Effector CD4-positive, alpha-beta T cell (primary cell): Measurements from ENCODE around the gene SNTG2.

Experiments
- DNase-seq: peaks from one replicate; pipeline ENCODE4 v3.0.0-alpha.2; 2020

Gene SNTG2

DNA sequence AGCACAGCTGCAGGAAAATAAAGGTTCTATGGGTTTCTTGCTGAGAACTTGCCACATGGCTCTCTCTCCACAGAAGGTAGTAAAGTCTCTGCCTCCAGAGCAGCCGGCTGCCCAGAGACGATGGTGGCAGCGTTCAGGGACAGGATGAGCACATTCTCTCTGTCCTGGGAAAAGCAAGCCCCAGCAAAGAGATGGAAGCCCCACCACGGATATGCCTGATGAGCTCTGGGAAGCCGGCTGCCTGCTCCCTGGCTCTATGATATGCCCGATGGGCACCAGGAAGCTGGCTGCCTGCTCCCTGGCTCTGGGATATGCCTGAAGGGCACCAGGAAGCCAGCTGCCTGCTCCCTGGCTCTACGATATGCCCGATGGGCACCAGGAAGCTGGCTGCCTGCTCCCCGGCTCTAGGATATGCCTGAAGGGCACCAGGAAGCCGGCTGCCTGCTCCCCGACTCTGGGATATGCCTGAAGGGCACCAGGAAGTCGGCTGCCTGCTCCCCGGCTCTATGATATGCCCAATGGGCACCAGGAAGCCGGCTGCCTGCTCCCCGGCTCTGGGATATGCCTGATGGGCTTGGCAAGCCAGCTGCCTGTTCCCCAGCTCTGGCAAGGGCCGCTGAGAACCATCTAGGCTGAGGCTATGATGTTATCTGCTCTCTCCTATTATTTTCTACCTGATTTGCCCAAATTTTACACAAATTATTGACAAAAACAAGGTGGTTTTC, 21.5 kb upstream of the SNTG2 start:
- no peak for DNase-seq

DNA sequence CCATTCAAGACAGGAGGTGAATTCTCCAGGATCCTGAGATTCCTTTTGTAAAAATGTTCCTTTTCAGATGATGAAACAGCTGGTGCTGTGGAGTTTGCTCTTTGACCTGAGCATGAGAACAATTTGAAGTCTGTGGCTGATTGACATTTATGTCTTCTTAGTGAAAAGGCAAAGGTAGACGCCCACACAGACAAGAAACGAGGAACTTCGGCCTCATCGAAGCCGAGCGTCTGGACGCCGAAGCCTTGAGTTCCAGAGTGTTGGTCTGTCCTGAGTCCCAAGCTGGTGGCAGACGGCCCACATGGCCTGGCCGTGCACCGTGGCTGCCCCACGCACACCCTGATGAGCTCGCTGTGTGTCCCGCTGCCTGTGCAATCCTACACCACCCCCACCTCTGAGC, 20.7 kb upstream of the SNTG2 start:
- no peak for DNase-seq

DNA sequence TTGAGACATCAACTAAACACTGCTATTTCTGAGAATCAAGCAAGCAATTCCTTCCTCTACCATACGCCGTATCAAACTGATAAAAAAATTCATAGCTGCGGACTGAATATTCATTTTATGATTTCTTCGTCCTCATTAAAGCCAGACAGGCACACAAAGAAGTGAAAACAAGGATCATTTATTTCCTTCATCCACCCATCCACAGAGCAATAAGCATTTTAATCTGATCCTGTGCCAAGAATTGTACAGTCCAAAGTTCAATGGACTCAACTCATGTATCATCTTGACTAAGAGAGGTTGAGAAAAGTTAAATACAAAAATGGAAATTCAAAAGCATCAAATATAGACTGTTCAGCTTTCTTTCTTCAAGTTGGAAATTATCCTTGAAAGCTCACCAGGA, 19.7 kb upstream of the SNTG2 start:
- DNase-seq = no peak

DNA sequence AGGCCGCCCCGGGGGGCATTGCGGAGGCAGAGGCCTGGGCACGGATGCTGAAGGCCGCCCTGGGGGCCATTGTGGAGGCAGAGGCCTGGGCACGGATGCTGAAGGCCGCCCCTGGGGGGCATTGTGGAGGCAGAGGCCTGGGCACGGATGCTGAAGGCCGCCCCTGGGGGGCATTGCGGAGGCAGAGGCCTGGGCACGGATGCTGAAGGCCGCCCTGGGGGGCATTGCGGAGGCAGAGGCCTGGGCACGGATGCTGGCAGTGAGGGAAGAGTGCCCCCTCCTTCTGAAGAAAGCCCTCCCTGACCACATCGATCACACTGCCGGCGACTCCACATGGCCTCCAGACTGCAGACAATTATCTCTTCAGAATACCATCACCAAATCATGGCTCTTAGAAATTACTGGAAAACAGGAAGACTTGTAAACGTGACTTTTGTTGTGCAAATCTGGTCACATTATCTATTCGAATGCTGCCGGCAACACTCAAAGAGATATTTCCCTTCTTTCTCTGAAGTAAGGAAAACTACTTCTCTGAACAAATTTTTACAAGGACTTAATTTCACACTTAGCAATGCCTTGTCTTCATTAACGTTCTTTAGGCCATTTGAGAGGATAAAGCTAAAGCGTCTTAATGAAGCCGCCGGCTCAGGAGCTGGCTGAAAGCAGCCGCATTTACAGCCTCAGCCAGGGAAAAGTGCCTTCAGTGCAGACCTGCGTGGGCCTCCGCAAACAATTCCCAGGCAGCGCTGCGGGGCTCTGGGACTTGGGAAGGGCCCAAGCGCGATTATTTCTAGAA, 18.1 kb upstream of the SNTG2 start:
- no peak for DNase-seq

DNA sequence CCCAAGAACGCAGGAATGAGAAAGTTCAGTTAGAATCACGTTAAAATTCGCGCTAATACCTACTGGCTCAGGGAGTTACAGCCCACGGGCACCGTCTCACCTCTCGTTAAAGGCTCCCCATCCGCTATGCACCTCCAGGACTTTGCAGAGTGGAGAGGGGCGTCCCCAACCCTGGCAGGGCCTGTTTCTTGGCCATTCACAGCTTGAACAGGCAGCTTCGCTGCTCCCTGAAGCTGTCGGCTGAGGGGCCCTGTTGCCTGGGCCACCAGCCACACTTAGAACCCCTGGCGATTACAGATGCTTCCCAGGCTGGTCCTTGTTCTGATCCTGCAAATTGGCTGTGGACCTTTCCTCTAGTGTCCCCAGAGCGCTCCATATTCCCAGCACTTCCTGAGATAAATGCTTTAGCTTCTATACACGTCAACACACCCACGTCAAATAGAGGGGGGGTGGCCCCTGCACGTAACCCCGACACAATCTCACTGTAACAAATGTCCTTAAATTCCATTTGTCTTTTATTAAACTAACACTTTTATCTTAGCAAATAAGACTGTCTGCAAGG, 16.8 kb upstream of the SNTG2 start:
- DNase-seq = no peak

DNA sequence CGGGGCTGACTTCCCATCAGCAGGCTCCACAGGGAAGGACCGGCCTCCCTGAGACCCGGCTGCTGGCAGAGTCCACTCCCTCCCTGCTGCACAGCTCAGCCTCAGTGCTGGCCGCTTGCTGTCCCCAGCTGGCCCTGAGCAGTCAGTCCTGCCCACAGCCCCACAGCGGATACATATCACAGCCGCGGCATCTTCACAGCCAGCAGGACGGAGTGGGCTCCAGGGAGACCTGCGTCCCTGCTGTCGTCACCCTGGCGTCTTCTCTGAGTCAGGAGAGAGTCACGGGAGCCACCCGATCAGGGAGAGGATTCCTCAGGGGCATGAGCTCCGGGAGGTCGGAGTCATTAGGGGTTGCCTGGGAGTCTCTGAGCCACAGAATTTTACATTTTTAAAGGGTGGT, 13.1 kb upstream of the SNTG2 start:
- no peak for DNase-seq

DNA sequence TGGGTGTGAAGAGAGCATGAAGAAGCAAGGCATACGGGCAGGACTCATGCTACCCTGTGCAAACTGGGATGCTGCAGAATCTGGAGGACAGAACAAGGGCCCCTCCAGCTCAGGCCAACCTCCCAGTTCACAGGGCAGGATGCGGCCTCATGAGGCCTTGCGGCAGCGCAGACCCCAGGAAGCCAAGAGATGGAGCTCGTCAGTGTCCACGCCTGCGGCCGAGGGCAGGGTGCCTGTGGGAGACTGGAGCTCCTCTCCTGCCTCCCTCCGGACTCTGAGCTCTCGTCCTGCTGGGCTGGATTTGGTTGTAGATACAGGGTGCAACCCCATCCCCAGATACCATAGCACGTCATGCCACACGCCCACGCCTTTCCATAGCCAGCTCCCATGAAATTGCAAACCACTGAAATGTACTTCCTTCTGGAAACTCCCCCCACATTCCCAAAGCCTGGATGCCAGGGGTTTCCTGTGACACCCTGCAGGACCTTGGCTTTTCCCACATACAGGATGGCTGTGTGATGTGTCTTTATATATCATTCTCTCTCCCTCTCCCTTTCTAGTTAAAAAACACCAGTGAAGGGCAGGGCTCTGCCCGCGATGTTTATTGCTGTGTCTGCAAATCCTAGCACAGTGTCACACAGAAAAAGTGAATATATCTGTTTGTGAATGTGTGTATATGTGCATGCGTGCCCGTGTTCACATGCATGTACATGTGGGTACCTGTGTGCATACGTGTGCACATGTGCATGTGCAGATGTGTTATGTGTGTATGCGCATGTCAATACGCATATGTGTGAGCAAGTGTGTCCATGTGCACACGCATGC, 12.3 kb upstream of the SNTG2 start:
- no peak for DNase-seq

DNA sequence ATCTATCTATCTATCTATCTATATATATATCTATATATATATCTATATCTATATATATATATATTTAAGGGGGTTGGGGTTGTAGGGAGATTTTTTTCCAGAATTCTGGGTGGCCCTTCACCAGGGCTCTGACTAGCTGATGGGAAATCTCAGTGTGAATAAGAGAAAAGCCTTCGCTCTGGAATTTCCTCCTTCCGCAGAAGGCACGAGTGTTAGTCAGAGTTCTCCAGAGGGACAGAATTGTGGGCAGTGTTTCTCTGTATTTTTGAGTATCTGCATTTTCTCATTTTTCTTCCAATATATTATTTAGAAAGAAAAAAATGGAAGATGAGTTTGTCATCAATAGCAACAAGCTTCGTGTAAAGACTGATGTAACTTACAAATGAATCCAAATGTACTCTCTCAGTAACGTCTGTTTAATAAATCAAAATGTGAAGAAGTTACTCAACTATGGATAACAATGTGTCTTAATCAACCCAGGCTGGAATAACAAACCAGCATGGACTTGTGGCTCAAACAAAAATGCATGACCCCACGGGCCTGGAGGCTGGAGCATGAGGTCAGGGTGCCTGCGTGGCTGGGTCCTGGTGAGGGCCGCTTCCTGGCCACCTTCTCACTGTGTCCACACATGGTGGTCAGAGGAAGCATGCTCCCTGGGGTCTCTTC, 10.6 kb upstream of the SNTG2 start:
- no peak for DNase-seq

DNA sequence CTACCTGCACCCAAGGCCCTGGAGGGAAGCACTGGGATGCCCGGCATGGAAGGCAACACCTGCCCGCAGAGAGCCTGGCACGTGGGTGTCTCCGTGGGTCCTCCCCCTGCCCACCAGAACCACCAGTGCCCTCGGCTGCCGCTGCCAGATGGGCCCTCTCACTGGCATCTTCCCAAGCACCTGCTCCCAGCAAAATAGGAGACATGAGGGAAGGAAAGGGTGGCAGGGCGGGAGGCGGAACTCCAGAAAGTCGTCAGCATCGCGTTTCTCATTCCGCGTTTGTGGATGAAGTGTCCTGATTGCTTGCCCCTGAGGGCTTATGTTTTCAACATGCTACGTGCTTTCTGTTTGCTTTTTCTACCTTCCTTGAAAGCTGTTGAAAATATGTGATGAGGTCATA, 8.8 kb upstream of the SNTG2 start:
- no peak for DNase-seq

DNA sequence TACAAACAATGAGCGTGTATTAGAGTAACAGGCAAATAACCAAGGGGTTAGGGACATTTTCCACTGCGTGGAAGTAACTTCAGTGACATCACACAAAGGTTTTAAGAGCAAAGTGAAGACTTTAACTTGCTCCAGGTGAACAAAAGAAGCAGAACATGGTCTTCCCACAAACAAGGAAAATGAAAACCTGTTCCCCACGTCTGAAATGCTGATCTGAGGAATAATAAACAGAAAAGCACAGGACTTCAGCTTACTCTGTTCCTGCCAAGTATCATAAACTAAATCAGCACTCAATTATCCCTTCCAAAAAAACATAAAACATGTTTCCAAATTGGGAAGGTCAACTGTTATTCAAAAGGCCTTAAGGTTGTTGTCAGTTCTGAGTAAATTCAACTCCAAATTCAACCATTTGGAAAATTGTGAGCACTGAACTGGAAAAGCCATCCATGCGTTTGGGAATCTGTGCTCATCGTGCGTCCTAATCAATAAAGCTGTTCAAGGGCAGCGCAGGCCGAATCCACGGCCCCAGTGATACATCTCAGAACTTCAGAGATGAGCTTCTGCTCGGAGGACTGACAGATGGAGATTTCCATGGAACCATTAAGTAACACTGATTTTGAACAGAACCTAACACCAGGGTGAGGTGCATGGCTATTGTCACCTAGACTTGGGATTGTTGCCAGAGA, 7.7 kb upstream of the SNTG2 start:
- DNase-seq = no peak

DNA sequence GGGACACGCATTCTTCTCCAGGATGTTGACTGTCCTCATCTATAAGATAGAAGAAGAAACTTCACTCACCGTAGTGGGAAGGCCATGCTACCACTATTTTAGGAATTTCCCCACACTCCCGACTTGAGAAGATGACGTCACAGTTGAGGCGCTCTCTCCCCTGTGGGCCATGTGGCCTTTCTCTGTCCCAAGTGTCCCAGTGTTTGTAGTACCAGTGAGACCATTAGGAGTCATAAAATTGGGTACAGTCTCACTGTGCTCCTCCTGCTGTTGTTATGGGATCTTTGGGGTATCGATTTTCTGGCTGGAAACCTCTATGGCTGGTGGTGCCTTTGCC, 7.2 kb upstream of the SNTG2 start:
- no peak for DNase-seq

DNA sequence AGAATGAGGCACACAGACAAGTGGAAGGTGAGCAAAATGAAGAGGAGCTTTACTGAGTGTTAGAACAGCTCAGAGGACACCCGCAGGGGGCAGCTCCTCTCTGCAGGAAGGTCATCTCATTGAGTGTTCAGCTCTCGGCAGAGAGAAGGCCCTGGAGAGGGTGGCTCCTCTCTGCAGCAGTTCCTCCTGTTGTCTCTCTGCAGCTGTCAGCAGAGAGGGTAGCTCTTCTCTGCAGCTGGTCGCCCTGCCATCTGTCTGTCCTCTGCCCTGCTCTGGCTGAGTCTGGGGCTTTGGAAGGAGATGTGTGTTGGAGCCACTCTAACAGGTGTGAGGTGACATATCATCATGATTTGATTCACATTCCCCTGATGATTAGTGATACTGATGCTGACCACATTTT, 6.8 kb upstream of the SNTG2 start:
- DNase-seq = no peak

DNA sequence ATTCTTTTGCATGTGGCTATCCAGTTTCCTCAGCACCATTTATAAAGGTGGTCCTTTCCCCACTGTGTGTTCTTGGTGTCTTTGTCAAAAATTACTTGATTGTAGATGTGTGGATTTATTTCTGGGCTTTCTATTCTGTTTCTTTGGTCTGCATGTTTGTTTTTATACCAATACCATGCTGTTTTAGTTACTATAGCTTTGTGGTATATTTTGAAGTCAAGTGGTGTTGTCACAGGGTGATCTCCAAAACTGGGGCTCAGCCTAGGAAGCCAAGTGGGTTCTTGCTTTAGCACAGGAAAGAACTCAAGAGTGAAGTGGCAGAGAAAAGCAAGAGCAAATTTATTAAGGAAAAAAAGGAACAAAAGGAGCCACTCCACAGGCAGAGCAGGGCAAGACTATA, 6.0 kb upstream of the SNTG2 start:
- no peak for DNase-seq

DNA sequence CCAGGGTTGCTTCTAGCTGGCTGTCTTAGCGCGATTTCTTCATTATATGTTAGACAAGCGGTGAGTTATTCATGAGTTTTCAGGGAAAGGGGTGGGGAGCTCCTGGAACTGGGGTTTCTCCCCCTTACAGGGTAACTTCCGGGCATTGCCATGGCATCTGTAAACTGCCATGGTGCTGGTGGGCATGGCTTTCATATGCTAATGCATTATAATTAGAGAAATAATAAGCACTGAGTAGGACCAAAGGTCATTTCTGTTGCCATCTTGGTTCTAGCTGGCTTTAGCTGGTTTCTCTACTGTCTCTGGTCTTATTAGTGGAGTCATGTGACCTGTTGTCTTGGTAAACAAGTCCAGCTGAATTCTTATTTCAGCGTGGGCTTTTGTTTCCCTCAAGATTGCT, 5.5 kb upstream of the SNTG2 start:
- no peak for DNase-seq

DNA sequence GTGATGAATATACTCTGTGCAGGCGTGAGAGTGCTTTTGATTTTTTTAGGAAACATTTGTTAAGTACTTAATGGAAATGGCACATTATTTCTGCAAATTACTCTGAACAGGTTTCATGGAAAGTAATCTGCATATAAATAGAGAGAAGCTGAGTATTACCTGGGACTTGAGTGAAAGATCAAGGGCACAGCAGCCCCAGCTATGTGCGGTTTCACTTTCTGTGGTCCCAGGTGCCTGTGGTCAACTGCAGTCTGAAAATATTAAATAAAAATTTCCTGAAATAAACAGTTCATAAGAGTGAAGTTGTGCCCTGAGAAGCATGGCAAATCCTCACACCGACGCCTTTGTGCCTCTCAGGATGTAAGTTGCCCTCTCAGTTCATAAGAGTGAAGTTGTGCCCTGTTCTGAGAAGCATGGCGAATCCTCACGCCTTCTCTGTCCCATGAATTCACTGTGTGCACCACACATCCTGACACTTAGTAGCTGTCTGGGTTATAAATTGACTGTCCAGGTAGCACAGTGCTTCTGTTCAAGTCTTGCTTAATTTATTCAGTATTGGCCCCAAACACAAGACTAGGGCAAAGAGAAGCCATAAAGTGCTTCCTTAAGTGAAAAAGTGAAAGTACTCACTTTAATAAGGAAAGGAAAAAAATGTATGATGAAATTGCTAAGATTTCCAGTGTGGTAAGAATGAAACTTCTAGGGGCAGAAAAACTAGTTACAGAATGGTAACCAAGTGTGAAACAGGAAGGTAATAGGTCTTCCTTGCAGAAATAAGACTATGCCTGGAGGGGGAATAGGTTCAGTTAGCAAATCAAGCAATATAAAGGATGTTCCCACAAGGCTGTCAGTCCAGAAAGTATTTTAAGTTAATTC, 4.3 kb upstream of the SNTG2 start:
- no peak for DNase-seq

DNA sequence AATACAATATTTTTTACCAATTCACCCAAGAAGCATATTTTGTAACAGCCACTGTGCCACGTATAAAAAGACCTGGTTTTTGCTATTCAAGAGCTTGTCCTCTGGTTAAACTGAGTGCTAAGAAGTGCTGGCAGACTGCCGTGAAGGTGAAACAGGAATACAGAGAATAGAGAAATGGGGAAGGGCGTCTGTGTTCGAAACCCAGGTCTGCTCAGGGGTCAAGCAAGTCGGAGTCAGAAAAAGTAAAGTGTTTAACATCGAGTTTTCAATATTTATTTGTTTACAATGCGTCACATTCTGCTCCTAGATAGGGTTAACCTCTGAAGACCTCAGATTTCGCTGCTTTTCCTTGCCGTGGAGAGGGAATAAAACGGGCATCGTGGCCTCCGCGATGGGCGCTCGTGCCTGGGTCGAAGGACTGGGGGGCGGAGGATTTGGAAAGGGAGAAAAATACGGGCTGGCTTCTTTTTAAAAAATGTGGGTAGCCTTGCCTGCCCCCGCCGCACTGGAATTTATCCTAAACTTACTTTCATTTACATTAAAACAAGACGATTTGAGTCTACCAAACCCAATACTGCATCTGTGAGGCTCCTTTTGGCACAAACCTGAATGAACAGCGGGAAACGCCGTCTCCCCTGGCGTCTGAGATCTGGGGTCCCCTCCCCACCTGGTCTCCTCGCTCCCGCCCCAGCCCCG, 1.1 kb upstream of the SNTG2 start:
- DNase-seq = no peak

DNA sequence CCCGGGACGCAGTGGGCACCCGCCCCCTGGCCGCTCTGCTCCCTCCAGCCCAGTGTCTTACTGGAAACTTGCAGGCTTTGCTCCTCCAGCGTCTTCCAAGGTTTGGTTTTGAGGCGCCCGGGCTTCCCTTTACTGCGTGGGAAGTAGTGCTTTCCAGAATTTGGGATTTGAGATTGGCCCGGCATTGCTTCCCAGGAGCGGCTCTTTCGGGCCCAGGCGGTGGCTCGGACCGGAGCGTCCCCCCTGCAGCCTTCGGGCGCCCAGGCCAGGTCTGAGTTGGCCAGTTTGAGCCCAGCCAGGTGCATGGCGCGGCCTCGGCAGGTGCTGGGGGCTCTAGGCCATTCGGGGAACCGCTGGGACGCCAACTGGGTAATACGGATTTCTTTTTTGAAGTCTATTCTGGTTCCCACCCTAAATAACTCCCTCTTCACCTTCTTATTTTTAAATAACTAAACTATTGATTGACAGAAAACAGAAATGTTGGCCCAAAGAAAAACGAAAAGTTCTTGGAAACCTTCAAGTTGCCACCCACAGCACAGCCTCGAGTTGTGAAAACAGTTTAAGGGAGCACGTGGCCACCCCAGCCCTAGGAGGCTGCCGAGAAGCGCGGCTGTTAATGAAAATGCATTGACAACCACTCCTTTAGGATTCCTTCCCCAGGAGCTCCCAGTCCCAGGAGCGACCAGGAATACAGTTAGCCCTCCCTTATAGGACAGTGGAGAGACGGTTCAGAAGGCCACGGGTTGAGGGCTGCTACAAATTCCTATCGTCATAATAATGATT, 766 bp downstream of the SNTG2 start:
- no peak for DNase-seq

DNA sequence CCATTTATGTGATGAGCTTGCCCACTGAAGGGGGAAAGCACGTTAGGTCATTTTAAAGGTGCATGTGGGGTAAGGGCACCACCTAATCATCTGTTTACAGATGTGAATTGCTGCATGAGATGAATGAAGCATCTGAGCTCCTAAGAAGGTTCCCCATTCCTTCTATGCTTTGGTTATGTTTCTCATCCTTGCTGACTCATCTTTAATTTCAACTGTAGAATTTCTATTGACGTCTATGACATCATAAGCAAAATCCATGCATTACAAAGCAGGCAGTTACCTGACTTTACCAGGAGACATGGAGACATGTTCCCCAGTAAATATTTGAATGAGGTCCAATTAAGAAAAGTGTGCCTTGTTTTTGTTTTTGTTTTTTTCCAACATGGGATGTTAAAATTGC, 2.8 kb downstream of the SNTG2 start:
- no peak for DNase-seq

DNA sequence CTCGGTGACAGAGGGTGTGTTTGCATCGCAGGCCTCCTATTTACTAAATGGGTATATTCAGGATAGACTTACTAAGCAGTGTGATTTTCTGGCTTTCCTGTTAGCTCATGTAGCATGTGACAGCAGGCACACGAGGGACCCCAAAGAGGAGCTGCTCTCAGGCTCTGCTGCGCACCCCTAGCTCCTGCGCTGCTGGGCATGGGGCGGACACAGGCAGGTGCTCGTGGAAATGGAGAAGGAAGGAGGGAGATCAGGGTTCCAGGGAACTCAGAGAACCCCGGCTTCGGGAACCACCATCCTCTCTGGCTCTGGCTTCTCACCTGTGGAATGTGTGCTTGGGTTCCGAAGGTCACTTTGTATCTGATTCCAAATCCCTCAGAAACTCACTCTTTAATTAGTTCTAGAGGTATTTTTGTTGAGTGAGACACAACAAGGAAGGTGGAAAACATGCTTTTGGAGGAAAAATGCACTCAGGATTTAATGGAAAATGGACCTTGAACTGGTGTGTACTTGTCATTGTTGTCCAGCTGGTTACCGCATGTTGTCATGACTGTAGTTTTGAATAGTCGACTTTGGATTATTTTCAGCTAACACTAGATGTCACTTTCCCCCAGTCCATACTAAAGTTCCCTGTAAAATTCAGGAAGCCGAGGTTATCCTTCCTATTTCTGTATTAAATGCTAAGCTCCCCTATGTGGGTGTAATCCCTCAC, 3.5 kb downstream of the SNTG2 start:
- DNase-seq = no peak
